GM21526 (cell line): ENCODE data around the gene OPCML.

Source experiments
- ATAC-seq: cut with Tn5 transposase; IDR thresholded peaks from one replicate; pipeline ENCODE4 v1.9.1; 2021; ENCODE audit warnings: moderate library complexity; ENCODE audit not compliant: unreplicated experiment, low FRiP score

Gene OPCML

DNA sequence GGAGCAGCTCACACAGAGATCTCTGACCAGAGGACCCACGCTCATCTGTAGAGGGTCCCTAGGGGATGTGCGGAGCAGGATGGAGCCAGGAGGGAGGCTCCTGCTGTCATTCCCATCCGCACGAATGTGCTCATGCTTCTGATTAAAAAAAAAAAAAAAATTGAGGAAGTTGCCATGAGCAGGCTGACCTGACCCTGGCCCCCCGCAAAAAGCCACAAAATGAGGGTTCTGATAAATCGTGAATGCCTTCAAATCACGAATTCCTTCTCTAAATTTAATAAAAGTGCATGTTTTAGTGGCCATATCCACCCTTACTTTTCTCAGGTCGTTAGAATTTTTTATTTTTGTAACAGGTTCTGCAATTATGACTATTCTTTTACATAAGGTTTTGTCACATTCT, 378.2 kb downstream of the OPCML start:
- ATAC-seq = no peak

DNA sequence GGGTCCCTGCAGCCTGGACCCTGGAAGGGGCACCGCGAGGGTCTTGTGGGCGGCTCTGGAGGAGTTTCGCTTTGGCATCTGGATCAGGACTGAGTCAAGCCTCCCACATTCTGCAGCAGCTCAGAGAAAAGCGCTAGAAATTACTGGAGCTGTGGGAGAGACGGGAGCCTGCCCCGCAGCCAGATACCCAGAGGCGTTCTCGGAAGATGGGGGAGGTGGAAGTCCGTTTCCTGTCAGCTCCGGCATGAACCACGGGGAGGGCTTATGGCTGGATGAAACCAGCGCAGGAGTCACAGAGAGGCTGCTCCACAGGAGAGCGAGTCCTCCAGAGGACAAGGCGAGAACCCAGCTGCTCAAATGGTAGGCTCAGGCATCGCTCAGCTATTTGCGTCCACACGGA, 379.3 kb downstream of the OPCML start:
- no peak for ATAC-seq

DNA sequence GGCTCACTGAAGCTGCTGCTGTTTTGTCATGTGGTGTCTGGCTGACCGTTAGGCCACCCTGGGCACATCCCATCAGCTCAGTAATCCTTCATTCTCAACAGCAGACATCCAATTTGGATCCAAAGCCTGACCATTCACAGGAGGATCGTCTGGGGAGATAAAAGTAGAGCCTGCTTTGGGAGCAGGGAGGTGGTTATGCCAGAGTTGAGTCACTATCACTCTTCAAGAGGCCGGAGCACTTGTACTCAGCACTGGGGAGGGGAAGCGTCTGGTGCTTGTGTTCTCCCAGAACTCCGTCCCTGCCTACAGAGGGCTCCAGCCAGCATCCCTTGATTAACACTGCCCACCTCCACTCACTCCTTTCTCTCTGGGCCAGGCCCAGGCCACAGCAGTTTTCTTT, 382.6 kb downstream of the OPCML start:
- ATAC-seq = no peak

DNA sequence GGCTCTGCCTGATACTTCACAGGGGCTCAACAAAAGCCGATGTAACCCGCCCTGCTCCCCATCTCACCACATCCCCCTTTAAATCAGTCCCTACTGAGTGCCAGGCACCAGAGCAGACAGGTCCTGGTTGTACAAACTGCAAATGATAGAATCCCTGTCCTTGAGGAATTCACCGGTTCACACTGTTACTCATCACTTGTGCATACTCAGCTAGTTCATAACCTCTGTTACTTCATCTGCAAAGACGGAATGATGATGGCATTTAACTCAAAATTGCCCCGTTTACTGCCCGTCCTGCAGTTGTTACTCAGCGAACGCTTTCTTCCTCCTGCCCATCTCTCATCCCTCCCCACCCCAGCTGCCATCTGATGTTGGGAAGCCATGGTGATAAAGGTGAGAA, 384.7 kb downstream of the OPCML start:
- ATAC-seq = no peak

DNA sequence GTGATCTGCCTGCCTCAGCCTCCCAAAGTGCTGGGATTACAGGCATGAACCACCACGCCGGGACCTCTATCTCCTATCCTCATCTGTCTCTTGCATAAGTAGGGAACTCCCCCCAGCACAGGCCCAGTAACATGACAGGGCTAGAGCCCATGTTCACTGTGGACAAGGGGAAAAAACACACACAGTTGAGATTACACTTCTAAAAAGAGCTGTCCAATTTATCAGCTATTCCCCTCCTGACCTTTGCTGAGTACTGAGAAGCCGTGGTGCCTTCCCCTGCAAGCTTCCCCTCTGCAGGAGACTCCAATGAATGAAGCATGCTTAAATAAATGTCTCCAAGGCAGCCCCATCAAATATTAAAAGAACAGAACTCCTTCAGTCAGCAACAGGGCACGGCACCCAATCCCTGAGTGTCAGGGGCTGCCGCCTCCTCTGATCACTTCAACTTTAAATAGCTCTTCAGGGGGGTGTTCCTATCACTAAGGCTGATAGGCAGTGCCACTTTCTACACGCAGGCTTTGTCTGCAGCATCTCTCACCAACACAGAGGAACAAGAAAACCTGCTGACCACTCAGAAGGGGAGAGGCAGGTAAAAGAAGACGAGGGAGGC, 385.5 kb downstream of the OPCML start:
- no peak for ATAC-seq

- ATAC-seq = no peak
Observed at GRCh38 chr11:133137939-133138338, 394.4 kb downstream of the OPCML start.

DNA sequence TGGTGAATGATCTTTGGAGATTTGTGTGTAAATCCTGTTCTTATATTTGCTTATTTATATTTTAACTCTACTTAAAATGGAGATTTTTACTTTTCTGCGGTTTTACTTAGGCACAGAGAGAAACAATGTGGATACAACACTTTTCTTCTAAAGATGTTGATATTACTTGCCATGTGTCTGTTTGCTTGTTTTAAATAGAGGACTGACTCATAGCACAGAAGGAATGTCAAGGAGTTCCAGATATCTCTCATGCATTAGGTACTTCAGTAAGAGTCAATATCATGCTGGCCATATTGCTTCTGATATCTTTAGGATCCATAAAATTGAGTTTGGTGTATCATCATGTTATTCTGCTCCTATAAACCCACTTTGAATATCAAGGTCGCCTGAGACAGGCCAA, 395.0 kb downstream of the OPCML start:
- ATAC-seq = no peak

DNA sequence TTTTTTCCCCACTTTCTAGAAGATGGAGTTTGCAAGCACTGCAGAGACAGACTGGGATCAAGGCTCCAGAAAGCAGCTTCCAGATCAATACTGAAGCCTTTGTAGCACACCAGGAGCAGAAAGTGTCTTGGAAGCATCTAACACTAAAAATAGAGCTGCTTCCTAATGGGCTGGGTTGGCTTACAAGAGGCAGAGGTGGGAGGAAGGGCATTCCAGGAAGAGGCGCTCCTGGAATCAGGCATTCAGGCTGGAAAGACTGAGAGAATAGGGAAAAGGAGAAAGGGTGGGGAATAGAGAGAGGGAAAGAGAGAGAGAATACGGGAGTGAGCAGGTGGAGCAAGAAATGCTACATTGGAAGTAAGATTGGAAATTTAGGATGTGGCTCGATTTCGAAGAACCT, 395.9 kb downstream of the OPCML start:
- ATAC-seq = no peak

GRCh38 chr11:133134314-133135173, 397.8 kb downstream of the OPCML start:
- peak; percentile 97 for ATAC-seq

DNA sequence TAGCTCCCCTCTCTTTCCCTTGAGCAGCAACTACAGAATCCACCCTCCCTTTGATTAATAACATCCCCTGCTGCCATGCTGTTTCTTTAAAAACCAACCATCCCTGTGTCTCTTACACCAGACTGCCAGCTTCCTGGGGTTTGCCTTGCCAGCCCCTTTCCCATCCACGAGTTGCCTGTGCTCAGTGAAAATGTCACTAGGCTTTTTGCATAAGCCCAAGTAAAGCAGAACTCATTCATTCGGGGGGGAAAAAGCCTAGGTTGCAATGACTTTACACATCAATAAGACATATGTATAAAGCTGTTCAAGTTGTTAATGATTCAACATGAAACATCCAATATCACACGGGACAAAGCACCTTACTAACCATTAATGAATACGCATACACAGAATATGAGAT, 398.7 kb downstream of the OPCML start:
- no peak for ATAC-seq

DNA sequence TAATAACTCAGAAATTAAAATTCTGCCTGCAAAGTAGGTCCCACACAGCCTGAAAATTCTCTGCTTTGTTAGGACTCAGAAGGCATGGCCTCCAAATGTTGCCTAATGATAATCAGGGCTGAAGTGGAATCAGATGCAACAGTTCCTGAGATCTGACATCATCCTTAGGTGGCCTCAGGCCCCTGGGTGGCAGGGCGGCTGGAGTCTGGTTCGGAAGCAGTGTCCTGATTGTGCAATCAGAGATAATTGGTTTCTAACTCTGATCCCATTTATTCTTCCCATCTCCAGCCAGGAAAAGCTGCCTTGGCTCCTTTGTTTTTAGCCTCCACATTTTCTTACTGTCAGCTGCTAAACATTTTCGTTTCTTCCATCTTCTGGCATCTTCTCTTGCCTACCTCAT, 399.3 kb downstream of the OPCML start:
- ATAC-seq = no peak

- no peak for ATAC-seq
Observed at GRCh38 chr11:133127741-133128140, 404.6 kb downstream of the OPCML start.

DNA sequence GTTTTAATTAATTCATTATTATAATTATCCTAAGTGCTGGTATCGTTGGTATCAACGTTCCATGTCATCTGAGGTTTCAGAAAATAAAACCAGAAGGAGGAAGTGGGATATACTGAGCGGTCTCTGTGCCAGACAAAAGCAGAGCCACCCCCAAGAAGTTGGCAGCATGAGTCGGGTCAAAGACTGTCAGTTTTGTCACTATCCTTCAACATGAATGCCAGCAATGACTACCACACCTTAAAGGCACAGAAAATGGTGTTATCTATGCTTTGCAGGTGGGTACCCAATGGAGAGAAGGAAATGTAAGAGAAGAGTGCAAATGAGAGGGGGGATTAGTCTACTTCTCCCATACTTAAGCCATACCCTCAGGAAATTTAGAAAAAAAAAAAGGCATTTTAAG, 408.5 kb downstream of the OPCML start:
- ATAC-seq = no peak

DNA sequence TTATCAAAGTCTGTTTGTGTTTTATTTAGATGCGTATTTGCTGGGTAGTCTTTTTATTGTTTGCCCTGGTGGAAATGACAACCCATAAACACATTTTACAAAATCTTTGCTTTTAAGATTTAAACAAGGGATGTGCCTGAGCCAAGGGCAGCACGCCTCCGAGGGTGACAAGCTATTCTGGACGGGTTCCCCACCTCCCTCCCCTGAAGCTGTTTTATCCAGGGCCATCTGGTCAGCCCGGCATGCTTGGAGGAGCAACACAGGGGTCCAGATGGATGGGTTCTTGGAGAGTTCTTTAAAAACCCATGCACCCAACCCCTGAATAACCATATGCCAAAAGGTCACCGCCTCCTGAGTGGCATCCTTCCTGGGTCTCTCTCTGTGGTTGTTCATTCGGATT, 408.9 kb downstream of the OPCML start:
- no peak for ATAC-seq

DNA sequence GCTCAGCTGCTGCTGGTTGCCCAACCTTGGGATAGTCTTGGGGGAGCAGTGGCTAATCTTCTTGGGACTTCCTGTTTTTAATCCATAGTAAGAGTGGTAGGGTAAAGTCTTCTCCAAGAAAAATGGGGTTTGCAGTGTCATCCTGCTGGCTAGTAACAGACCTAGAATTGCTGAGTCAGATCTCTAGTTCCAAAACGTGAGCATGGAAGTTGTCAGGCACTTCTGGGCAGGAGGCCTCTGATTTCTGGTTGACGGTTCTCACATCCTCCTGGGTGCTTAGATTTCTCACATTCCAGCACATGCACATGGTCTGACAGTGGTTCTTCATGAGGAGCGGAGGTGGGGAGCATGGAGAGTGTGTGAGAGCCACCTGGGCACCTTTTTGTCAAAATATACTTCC, 410.0 kb downstream of the OPCML start:
- ATAC-seq = no peak

DNA sequence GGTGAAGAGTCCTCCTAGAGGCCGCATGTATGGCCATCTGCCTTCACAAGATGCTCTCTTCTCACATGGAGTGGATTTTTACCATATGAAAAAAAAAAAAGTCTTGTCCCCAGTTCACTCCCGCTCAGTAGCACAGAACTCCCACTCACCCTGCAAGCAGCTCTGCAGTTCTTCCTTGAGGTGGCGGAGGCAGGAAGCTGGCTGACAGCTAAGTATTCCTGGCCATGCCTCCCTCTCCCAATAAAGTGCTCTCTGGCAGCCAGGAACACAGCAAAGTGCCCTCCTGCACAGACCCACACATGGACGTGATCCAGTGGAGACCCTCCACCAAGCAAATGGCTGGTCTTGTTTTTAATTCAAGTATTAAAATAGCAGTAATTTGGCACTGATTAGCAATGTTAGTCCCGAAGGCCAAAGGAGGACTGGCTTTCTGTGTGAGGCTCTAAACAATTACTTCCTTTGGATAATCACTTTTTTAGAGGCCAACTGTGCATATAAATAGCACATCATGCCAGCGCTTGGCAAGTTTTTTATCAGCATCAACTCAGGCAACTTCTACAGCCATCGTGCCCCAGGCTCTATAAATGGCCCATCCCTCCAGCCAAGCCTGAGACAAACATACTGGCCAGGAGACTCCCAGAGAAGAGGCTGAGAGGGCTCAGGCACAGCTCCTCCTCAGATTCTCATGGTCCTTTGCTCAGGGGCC, 413.6 kb downstream of the OPCML start:
- no peak for ATAC-seq

GRCh38 chr11:133115099-133115498, 417.2 kb downstream of the OPCML start:
- ATAC-seq = no peak

DNA sequence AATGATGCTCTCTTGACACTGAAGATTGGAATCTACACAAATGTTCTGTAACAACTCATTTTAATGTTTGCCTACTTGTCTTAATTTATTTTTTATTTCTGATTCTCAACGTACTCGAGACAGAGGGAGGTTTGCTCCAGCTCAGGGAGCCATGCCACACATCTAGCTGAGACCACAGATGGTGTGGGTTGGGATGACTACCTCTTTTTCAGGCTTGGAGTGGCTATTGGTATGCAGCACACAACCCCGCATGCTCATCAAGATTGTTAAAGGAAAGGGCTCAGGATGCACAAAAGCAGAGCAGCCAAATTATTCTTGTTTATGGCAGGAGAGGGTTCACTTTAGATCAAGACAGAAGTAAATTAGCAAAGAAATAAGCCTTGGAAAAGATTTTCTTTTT, 424.5 kb downstream of the OPCML start:
- no peak for ATAC-seq

GRCh38 chr11:133107136-133107535, 425.2 kb downstream of the OPCML start:
- no peak for ATAC-seq

DNA sequence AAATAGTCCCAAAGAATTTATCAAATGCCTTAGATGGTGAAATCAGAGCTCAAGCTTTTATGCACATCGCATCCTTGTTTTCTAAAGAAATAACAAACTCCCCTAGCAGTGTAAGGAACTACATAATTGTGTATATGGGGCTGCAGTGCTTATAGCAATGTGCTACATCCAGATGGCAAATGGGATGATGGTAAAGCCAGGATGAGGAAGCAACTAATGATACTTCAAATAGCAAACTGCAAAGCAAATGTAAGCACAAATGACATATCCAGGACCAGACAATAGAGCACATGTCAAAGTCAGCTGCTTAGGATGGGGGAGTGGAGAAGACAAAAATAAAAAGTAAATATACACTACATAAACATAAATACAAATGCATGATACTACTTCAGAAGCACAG, 425.9 kb downstream of the OPCML start:
- no peak for ATAC-seq

DNA sequence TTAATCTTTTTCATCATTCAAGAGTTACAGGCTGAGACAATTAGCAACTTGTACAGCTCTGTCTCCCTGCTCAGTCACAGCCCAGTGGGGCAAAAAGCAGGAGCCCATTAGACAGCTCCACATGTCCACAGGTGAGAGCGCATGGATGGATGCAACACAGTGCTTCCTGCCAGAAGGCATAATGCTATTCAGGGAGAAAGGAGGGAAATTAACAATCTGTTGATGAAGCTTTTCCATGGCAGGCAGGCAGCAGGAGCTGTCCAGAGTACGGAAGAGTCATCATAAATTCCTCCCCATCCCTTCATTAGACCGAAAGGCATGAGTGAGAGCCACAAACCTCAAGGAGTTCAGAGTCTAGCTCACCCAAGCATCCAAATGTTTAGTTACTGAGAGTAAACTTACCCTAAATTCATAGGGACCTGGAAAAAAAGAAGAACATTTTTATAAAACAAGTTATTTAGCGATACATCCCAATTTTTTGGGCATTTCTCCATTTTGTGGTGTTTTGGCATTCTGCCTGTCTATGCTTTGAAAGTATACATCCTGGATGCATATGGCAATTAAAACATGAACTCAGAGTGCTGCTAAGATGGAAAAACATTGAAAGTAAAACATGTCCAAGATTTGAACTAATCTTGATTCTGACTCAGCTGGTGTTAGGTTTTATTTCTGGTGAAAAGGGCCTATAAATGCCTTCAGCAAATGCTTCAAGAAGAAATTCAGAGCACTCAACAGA, 428.1 kb downstream of the OPCML start:
- no peak for ATAC-seq
